GM19043 (cell line): Measurements from ENCODE around the gene TTC24.
"Not testable (repeated sequence)": the region's sequence is repeated elsewhere in the genome, so short reads cannot be mapped to it uniquely, and the experiment has no call there.

Source experiments
- ATAC-seq: cut with Tn5 transposase; IDR thresholded peaks from one replicate; pipeline ENCODE4 v1.9.1; 2021; ENCODE audit warnings: low read depth; ENCODE audit not compliant: unreplicated experiment

The TTC24 gene

DNA sequence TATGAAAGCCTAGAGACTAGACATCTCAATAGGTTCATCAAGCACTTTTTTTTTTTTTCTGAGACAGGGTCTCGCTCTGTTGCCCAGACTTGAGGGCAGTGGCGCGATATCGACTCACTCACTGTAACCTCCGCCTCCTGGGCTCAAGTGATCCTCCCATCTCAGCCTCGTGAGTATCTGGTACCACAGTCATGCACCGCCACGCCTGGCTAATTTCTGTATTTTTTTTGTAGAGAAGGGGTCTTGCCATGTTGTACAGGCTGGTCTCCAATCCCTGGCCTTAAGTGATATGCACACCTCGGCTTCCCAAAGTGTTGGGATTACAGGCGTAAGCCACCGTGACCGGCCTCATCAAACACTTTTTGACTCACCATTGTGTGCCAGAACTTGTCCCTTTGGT is 22.4 kb downstream of the TTC24 start:
- ATAC-seq: no peak

DNA sequence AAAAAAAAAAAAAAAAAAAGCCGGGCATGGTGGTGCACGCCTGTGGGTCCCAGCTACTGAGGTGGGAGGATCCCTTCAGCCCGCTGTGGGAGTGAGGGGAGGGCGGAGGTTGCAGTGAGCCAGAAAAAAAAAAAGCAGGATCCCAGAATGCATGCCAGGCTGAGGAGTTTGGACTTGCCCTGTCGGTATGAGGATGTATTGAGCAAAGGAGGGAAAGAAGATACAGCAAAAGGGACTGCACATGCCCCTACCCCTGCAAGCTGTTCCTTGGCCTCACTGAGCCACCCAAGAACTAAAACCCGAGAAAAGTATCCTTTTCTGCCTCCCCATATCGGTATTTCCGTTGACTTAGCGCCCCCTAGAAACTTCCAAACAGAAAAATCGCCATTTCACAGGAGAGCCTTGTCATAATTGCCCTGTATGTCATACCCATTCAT is 23.1 kb downstream of the TTC24 start:
- no peak for ATAC-seq

DNA sequence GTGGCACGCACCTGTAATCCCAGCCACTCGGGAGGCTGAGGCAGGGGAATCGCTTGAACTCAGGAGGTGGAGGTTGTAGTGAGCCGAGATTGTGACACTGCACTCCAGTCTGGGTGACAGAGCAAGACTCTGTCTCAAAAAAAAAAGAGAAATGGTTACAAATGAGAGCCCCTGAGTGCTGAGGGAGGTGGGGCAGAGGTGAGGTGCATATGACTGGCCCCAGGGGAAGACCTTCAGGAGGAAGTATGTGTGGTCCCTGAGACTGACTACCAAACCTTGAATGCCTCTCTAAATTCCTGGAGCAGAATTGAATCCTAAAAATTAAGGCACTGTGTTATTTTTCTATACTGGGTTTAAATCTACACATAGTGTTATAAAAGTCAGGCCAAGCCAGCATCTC is 27.8 kb downstream of the TTC24 start:
- ATAC-seq: not testable (repeated sequence)

DNA sequence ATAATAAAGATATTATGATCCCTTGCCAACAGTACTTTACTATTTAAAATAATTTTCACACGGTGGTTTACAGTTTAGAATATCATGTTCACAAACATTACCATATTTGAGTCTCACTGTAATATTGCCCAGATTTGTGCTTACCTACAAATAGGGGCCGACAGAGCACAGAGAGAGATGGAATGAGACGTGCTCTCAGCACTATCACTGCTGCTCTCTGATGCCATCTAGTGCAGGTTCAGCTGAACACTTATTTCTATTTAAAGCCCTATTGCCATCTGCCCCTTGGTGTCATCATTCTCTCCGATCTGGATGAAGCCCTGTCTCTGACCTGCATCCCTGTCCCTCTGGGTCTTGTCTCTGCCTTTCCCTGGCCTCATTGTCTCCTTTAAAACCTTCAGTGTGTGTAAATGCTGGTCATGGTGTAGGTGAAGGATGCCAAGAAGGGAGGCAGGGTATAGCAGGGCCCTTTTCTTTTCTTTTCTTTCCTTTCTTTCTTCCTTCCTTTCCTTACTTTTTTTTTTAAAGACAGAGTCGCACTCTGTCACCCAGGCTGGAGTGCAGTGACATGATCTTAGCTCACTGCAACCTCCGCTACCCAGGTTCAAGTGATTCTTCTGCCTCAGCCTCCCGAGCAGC is 28.6 kb downstream of the TTC24 start:
- ATAC-seq: peak; percentile 55

DNA sequence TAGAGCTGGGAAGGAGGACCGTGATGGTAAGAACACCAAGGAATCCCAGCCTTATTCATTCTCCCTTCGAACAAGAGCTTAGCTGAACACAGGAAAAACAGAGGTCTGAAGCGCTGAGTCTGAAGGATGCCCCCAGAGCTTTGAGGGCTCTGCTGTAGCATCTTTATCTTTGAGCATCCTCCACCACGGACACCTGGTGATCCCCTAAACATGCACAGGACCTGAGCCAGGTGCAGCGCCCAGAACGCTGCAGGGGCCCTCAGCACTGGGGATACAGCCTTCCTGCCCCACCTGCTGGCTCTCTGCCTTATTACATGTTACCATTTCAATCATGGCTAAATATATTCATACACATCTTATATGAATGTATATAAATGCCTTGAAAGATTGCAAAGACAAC is 29.5 kb downstream of the TTC24 start:
- no peak for ATAC-seq

DNA sequence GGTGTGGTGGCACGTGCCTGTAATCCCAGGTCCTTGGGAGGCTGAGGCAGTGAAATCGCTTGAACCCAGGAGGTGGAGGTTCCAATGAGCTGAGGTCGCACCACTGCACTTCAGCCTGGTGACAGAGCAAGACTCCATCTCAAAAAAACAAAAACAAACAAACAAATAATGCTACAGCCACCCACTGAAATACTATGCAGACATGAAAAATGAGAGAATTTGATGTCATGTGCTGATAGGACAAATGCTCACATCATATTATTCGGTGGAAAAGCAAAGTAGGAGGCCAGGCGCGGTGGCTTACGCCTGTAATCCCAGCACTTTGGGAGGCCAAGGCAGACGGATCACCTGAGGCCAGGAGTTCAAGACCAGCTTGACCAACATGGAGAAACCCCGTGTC is 30.5 kb downstream of the TTC24 start:
- not testable (repeated sequence) for ATAC-seq

DNA sequence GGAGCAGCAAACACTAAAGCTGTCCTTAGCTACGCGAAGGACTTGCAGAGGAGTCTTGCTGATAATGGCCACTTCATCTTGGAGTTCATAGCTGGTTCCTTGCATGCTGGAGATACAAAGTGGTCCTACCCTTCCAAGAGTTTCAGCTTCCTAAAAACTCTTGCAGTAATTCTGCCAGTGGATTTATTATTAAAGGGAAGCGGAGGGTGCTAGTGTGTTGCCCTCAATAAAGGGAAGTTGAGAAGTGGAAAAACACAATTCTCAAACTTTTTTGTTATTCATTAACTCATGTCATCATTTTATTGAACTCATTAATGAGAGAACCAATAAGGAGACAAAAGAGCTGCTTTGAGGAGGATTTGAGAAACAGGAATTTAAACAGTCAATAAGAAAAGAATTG is 33.1 kb downstream of the TTC24 start:
- ATAC-seq: no peak

DNA sequence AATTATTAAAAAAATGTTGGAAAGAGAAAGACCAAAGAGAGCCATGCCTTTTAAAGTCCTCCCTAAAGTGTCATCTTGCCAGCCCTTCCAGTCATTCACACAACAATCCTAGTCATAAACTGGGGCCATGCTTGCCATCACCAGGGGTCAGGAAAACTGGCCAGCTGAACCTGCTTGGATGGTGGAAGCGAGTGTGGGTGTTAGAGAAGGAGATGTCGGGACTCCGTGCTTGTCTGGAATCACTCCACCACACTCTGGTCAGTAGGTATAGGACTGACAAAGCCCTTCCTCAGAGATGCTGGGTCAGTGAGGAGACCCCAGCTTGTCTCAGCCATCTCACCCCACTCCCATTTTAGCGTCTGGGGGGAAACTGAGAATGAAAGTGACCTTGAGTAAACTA is 36.4 kb downstream of the TTC24 start:
- no peak for ATAC-seq

DNA sequence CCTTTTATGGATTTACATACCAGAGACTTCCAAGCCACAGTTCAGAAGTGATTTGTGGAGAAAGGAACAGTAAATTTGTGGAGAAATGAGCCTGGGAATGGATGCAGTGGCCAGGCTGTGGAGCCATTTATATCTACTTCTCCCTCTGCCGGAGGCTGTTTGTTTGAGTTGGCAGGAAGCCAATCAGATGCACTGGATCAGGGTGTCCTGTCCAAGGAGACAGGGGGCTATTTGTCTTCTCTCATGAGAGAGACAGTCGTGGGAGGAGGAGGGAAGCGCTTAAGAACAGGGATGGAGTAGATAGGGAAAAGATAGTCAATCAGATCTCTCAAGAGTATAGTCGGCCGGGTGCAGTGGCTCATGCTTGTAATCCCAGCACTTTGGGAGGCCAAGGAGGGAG is 36.9 kb downstream of the TTC24 start:
- ATAC-seq: no peak

DNA sequence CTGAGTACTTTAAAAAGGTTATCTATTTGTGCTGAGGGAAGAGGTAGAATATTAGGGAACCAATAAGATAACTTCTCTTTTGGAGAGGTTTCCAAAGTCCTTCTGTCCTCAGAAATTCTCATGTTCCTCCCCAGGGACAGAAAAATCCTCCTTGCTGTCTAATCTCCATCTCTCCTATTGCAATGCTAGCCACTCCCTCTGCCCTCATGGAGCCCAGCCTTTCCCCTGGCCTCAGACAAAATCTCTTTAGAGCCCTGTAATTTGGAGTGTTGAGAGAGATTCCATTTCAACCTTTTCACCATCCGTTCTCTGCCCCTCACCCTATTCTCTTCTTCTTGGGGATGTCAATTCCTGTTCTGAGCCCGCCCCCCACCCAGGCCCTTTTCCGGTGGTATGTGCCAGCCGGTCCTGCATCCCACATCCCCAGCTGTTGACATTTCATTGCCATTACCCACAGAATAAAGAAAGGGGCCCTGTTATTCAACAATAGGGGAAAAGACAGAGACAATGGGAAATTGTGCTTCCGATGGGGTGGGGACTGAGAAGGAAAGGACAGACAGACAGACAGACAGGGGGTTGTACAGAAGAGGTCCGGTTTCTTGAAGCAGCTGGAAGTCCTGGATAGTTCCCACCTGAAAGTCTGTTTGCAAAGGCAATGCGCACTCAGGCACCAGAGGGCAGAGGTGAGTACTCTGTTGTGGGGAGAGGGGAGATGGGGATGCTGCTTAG is 39.5 kb downstream of the TTC24 start, which contains the start of gene HAPLN2:
Gene HAPLN2 (plus strand): TSS at position 563 of the 729 bp plus-strand sequence. CDS start 4,076 bp downstream, outside the sequence.
- no peak for ATAC-seq

DNA sequence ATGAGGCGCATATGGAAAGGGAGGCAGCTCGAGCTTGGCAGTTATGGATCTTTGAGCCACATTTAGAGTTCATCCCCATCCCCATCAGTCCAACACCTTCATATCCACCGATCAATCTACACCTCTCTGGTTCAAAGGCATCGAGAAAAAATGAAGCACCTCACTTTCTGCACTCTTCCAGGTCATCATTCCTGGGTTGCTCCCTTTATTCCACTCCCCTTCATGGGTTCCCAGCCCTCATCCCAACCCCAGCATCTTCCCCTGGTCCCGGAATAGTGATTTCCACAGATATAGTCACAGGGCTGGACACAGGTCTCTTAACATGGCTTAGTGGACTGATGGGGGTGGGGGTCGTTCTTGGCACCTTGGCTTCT is 40.0 kb downstream of the TTC24 start:
- ATAC-seq: no peak

DNA sequence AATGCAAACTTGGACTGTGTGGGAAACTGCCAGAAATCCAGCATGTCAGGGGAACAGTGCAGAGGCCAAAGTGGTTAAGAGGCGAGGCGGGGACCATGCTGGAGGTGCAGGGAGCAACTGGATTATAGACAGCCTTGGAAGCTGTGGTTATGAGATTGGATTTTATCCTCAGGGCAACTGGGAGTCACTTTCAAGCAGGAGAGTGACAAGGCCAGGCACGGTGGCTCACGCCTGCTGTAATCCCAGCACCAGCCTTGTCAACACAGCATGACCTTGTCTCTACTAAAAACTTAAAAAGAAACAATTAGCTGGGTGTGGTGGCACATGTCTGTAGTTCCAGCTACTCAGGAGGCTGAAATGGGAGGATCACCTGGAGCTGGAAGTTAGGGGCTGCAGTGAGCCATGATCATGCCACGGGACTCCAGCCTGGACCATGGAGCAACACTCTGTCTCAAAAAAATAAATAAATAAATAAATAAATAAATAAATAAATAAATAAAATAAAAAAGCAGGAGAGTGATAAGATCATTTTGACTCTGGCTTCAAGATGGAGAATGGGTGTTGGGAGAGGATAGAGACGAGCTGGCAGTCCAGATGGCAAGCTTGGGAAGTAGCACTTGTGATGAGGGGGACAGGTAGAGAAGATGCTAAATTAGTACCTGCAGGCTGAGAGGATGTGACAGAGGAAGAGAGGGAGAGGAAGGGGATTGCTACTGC is 43.2 kb downstream of the TTC24 start:
- no peak for ATAC-seq

DNA sequence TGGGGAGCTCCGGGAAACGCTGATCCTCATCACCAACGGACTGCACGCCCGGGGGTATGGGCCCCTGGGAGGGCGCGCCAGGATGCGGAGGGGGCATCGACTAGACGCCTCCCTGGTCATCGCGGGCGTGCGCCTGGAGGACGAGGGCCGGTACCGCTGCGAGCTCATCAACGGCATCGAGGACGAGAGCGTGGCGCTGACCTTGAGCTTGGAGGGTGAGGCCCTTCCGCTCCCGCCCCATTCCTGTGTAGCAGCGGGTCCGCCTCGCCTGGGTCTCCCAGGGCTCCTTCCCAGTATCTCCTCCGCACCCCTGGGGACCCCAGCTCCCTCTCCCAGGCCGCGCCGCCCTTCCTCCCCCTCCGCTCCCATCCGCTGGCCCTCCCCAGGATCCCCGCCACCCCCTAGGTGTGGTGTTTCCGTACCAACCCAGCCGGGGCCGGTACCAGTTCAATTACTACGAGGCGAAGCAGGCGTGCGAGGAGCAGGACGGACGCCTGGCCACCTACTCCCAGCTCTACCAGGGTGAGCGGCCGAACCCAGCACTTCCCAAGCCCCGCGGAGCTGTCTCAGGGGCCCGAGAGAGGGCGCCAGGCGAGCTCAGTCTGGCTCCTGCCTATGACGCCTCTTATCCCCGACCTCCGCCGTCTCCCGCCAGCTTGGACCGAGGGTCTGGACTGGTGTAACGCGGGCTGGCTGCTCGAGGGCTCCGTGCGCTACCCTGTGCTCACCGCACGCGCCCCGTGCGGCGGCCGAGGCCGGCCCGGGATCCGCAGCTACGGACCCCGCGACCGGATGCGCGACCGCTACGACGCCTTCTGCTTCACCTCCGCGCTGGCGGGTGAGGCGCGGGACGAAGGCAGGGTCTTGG is 44.7 kb downstream of the TTC24 start:
- no peak for ATAC-seq

DNA sequence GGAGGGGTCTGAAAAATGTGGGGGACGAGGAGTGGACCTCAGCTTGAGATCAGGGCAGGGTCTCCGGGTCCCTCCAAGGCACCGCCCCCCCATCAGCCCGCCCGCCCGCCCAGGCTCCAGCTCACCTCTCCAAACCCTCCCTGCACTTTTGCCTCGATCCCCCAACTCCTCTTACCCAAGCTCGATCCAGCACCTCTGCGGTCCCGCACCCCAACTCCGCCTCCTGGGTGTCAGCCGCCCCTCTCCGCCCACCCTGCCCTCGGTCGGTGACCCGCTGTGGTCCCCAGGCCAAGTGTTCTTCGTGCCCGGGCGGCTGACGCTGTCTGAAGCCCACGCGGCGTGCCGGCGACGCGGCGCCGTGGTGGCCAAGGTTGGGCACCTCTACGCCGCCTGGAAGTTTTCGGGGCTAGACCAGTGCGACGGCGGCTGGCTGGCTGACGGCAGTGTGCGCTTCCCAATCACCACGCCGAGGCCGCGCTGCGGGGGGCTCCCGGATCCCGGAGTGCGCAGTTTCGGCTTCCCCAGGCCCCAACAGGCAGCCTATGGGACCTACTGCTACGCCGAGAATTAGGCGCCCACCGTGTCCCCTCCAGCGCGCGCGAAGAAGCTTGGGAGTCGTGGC is 45.4 kb downstream of the TTC24 start:
- ATAC-seq: no peak

DNA sequence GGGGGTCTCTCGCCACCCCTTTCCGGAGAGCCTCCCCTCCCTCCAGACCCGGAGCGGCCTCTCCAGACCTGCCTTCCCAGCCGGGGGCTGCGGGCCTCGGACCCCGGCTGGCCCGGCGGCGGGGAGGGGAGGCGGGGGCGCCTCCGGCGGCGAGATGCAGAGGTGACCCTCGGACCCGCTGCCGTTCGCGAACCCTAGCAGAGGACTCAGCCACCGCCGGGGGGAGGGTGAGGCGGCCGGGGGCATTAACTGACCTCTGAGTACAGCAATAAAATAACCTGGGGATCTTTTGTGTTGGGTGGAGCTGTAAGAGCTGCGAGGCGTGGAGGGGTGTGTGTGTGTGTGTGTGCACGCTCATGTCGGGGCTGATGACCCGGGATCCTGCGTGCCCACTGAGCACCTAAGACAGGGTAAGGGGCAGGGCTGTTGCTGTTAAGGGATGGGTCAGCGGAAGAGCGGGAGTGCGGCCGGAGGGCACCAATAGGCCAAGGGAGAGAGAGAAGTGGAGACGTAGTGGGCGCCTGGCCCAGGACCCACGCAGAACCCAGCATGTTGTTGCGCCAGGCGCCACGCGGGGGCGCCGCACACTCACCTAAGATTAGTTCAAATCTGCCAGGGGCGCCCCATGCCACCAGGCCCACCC is 46.0 kb downstream of the TTC24 start:
- ATAC-seq: no peak

DNA sequence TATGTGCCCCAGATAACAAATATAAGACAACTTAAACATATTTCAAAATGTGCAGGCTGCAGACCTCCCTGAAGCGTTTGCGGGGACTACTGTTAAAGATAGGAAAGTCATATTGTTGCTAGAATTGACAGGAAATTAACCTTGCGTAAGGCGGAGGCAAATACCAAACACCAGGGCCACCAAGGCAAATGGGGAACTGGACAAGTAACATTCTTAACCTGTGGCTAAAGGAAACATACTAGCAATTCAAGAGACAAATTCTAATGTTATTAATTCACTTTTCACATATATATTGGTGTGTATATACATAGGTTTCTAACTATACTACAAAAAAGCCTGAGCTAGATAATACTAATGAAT is 46.5 kb downstream of the TTC24 start:
- no peak for ATAC-seq

DNA sequence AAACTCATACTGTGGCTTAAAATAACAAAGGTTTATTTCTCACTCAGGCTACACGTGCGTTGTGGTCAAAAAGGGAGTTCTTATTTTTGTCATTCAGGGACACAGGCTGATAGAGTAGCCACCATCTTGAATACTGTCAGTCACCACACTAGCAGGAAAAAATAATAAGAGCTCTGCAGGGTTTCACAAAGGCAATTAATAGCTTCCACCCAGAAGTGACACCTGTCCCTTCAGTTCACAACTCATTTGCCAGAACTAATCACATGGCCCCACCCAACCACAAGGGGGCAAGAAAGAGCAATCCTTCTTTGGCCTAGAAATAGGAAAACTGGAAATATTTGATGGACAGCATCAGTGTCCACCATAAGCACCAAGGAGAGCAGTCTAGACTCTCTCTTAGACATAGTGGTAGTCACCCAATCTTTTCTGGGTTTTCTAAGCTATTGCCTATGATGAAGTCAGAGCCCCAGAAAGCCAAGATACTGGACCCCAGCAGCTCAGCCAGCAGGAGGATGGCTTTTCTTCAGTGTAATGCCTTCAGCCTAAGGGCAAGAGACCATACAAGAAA is 47.9 kb downstream of the TTC24 start:
- ATAC-seq: no peak

DNA sequence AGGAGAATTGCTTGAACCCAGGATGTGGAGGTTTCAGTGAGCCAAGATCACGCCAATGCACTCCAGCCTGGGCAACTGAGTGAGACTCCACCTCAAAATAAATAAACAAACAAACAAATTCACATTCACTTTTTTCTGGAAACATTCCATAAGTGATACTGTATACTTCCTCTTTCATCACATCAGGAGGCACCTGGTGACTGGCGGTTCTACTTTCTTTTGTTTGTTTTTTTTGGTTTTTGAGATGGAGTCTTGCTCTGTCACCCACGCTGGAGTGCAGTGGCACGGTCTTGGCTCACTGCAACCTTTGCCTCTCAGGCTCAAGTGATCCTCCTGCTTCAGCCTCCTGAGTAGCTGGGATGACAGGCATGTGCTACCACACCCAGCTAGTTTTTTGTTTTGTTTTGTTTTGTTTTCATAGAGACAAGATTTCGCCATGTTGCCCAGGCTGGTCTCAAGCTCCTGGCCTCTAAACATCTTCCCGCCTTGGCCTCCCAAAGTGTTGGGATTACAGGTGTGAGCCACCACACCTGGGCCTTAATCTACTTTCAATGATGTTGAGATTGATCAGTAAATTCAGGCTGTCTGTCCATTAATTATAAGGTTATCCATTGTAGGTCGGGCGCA is 50.4 kb downstream of the TTC24 start:
- no peak for ATAC-seq

DNA sequence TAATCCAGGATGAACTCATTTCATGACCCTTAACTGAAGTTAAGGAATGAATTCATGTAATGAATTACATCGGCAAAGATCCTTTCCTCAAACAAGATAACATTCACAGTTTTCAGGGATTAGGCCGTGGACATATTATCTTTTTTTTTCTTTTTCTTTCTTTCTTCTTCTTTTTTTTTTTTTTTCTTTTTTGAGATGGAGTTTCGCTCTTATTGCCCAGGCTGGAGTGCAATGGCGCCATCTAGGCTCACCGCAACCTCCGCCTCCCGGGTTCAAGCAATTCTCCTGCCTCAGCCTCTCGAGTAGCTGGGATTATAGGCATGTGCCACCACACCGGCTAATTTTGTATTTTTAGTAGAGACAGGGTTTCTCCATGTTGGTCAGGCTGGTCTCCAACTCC is 51.6 kb downstream of the TTC24 start:
- ATAC-seq: not testable (repeated sequence)
